HG03469 (cell line): ENCODE data around the gene ZNF428.
"Not testable (repeated sequence)": the region's sequence is repeated elsewhere in the genome, so short reads cannot be mapped to it uniquely, and the experiment has no call there.

Source experiments
- ATAC-seq: cut with Tn5 transposase; IDR thresholded peaks from one replicate; pipeline ENCODE4 v1.9.1; 2021; ENCODE audit warnings: mild to moderate bottlenecking, moderate library complexity, moderate number of reproducible peaks; ENCODE audit not compliant: unreplicated experiment

The ZNF428 gene

GRCh38 chr19:43620061-43621001 is 902 bp upstream of the ZNF428 start:
- ATAC-seq = no peak

GRCh38 chr19:43618921-43619261 is 538 bp downstream of the ZNF428 start:
- ATAC-seq = no peak

DNA sequence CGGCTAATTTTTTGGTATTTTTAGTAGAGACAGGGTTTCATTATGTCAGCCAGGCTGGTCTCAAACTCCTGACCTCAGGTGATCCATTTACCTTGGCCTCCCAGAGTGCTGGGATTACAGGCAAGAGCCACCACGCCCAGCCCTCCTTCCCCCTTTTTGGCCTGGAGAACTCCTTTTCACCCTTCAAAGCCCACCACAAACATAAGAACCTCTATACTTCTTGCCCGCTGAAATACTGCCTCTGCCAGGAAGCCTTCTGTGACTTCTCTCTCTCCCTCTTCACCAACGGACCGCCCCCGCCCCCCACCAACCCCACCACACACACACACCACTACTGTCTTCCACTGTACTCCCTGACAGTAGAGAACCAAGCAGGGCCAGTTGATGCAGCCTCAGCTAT is 2.5 kb downstream of the ZNF428 start:
- ATAC-seq = no peak

DNA sequence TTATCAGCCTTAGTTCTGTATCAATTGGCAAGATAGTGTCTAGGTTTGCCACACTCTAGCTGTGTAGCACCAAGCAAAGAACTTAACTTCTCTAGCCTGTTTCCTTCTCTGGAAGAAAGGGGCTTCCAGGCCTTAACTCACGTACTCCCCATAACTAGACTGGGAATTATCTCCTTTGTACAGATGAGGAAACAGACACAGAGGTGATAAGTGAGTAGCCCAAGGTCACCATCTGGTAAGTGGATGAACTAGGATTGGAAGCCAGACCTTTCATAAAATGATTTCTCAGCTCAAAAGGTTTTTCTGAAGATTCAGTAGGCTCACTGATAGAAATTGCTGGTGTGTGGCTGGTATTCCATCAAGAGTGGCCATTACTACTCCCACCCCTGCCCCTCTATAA is 3.1 kb downstream of the ZNF428 start:
- ATAC-seq = no peak

DNA sequence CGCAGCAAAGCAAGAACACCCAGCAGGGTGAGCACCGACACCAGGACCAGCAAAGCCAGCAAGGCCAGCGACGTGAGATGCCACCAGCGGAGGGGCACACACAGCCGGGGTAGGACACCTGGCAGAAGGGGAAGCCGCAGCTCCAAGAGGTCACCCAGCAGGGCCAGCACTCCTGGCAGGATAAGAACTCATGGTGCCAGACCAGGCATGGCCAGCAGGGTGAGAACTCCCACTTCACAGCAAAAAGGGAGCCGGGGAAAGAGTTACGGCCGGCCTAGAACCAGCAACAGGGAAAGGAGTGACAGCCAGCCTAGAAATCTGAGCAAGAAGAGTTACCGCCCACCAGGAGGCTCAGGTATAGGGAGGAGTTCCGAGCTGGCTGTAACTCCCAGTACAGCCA is 7.1 kb downstream of the ZNF428 start:
- no peak for ATAC-seq

GRCh38 chr19:43611788-43612187 is 7.6 kb downstream of the ZNF428 start, which contains the start of gene SRRM5:
TSS of gene SRRM5 (plus strand) at chr19:43612088. CDS start at chr19:43612122, 34 bp downstream.
- ATAC-seq = no peak

DNA sequence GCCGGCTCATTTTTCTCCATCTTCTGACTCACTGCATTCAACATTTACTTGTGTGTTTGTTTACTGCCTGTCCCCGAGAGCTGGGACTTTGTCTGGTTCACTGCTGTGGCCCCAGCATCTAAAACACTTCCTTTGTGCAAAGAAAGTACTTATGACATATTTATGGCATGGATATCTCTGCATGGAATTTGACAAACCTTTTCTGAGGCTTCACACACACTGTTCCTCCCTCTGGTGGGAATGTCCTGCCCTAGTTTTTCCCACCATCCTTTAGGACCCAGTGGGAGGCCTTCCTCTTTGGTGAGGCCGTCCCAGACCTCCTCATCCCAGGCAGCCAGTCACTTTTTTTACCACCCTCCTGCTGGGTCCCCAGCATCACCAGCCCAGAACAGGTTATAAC is 8.9 kb downstream of the ZNF428 start:
- ATAC-seq = no peak

- ATAC-seq = no peak
These were observed 9.6 kb downstream of the ZNF428 start for GRCh38 chr19:43609872-43610271.

DNA sequence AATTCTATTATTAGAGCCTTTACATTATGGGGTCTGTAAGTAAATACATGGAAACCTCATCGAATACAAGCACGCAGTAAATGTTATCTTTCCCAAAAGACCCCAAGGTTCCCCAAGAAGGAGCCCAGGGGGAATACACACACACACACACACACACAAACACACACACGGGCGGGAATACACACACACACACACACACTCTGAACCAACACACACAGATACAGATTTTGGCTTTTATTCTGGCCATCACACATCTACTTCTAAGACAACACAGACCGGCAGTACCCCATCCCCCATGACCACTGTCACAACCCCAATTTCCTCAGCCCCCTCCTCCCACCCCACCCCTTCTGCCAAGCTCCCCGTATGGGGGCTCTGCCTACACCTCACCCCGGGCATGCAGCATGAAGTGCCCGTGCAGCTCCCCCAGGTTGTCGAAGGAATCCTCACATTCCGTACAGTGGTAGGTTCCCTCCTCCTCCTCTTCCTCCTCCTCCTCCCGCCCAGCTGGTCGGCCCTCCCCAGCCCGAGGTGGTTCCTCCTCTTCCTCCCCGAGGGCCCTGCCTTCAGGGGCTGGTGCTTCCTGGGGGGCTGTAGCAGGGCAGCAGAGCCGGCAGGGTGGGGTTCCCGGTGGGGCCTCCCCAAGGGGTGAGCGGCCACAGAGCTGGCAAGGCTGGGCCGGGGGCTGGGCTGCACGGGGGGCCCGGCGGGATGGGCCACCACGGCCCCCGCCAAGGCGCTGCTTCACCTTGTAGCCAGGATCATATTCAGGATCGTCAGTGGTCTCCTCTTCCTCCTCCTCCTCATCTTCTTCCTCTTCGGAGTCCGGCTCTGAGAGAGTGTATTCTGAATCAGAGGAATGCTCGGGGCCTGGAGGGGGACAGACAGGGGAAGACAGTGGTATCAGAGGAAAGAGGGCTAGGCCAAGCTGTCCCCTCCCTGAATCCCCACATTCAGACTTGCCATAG is 11.9 kb downstream of the ZNF428 start:
- ATAC-seq = no peak

DNA sequence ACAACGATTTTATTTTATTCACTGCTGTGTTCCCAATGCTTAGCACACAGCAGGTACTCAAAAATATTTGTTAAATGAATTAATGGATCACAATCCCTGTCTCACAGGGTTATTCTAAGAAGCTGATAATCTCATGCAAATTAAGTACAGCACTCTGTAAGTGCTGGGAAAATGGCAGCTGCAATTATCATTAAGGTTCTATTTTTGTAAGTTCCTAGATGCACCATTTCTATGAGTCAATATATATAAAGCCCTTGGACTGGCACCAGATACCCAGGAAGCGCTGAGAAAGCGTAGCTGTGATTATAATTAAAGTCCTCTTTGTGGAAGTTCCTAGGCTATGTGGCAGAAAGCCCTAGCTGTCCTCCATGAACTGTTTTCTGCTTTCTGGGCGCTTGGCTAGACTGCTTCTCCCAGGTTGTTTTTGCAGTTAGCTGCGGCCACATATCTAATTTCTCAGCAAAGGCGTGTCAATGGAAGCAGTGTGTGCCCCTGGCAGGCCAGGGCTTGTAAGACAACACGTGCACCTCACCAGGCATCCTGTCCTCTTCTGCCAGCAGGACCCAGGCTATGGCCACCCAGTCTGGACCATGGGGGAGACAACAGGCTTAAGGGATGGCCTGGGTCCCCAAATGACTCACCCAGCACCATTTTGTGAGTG is 12.7 kb downstream of the ZNF428 start:
- ATAC-seq = no peak

- no peak for ATAC-seq
These were observed 13.4 kb downstream of the ZNF428 start for GRCh38 chr19:43605875-43606568.

DNA sequence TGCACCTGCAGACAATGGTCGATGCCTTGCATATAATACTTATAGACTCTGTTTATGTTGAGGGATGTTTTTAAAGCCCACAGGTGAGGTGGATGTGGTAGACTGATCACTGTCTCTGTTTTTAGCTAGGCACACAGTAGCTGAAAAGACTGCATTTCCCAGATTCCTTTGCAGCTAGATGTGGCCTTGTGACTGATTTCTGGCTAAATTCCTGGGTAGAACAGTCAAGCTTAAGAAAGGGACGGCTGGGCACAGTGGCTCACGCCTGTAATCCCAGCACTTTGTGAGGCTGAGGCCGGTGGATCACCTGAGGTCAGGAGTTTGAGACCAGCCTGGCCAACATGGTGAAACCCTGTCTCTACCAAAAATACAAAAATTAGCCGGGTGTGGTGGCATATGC is 19.1 kb downstream of the ZNF428 start:
- ATAC-seq = not testable (repeated sequence)

- ATAC-seq = no peak
These were observed 19.7 kb downstream of the ZNF428 start for GRCh38 chr19:43599635-43600295.

- ATAC-seq = no peak
These were observed 20.8 kb downstream of the ZNF428 start for GRCh38 chr19:43598445-43599240.

DNA sequence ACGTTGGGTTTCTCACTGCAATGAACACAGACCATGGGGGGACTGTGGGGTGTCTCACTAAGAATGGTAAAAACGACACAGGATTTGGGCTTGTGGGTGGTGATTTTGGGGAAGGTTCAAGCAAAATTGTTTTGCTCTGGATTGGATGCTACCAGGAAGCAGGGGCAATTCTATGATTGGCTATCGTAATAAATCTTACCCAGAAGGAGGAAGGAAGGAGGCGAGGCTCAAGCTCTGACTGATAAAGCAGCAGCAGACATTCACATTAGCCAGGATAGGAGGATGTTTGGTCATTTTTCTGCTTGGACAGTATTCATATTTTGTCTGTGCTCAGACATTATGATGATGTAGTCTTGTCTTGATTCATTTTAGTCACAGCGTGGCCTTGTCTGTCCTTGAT is 21.6 kb downstream of the ZNF428 start:
- ATAC-seq = no peak

GRCh38 chr19:43596842-43597461 is 22.5 kb downstream of the ZNF428 start:
- no peak for ATAC-seq

DNA sequence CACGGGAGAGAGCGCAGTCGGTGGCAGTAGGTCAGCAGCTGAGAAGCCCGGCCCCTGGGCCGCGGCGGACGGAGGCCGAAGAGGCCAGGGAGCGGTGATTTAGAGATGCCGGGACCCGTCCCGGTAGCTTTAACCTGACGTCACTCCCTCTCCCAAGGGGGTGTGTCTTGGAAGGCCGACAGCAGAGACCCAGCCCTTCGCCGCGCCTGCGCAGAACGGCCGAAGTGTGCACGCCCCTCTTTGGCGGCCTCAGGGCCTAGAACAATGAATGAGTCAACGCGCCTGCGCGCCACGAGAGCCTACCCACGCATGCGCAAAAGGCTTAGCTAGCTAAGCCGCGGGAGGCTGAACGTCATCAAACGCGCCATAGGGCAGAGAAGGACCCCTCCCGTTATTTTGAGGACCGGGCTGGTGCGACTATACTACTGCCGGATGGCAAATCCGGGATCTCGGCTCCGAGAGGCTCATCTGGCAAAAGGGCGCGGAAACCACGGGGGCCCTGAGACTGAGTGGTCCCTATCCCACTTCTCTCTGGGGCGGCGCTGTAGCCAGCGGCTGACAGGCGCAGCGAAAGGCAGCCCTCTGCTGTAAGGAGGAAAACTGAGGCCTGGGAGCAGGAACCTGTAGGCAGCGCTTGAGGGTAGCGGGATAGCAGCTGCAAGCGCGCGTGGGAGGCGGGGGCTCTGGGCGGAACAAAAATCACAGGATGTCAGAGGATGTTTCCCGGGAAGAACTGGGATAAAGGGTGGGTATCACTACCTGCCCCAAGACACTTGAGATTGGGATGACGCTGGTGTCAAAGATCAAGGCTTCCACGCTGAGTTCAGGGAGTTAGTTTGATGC is 23.2 kb downstream of the ZNF428 start, which contains the start of the genes IRGQ and ZNF576:
Gene IRGQ, minus strand, starts transcription at position 136 of the 843 bp plus-strand sequence. CDS start 796 bp downstream, outside the sequence.
Gene ZNF576, plus strand, starts transcription at position 597 of the 843 bp plus-strand sequence. CDS start 514 bp downstream, outside the sequence.
- ATAC-seq = peak; percentile 64
